NCI-H1930 (cell line): ENCODE data around the gene FAM124A.

Source experiments
- DNase-seq, 2 experiments: peaks; one replicate each; lab custom pipeline; 2025; lab: John Stamatoyannopoulos, UW

The FAM124A gene

DNA sequence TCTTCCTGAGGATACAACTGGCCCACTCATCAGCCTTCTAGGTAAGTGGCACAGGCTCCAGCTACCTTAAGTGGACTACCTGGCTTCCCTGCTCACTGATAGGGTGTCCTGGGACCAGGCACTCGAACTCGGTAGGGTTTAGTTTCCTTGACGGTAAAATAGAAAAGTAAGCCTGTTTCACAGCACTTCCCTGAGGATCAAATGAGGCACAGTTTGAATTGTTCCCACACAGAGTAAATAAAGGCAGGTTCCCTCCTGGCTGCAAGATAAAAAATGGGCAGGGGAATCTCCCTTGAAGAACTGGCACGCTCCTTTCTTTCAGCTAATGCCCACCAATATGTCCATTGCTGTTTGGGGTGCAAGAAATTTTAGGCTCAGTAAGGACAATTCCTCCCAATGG lies 1.1 kb upstream of the FAM124A start:
- no peak for DNase-seq

GRCh38 chr13:51221674-51222036 lies 543 bp upstream of the FAM124A start:
- no peak for DNase-seq

DNA sequence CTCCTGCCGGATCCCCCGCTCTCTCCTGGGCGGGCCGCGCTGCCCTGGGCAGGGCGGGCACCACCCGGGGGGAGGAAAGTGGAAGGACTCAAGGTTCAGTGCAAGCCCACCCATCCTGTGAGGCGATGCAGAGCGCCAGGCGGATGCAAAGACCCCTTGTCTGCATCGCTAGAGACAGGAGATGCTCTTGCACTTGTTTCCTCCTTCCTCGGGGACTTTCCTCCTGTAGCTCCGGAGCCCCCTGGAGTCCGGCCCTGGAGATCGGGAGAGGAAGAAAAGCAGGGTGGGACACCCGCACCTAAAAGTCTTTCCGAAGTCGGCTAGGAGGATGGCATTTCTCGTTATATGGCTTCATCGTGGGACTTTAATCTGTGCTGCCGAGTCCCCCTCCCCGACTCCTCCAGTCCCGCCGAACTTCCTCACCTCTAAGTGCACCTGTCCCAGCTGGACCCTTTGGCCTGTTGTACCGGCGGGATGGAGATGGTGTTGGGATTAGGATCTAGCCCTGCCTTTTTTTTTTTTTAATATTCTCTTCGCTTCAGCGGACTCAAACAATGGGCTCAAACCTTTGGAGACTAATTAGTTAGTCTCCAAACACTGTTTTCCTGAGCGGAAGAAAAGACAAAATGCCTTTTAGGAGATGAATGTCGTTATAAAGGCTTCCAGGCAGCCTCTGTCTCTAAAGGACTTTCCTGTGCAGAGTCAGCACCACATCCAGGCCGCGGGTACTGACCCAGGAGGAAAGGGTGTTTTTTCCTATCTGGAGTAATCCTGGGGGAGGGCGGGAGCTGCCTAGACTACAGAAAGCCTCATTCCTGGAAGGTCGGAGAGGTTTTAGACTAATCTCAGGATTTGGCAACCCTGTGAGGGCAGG lies 725 bp downstream of the FAM124A start:
- peak; percentile 39 to 58 for DNase-seq

DNA sequence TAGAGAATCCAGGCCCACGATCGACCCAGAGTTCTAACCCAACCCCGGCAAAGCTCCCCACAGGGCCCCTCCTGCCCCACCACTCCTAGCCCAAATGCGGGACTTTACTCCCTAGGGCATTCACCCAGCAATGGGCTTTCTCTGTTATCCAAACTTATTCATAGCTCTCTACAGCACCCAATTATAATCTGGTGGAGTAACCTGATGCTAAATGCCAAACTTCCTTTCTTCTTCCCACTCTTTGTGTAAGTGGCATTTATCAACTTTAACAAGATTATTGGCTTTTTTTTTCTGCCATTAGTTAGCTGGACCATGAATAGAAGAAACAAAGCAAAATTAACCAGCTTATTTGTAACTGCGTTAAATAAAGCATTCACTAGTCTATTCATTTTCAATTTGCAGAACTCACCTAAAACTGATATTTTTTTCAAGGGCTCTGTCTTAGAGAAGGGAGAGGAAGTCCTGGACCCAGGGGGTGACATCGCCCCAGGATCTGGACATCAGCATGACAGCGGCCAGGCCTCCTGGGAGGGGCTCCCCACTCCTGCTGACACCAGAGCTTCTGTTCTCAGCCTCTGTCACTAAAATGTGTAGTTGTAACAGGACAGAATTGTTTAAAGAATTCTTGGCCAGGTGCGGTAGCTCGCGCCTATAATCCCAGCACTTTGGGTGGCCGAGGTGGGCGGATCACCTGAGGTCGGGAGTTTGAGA lies 1.5 kb downstream of the FAM124A start:
- no peak for DNase-seq

DNA sequence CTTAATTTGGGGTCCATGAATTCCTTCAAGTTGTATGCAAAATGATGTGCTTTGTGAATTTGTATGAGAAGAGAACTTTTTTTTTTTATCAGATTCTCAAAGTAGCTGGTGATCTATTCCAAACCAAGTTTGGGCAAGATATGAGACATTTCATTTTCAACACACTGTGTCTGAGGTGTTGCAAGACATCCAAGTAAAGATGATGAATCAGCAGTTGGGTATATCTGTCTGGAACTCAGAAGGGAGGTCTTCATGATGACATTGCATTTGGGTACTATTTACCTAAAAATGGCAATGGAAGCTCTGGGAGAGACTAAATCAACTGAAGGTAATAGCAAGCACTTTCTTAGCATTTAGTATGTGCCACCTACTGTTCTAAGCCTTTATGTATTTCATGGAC lies 2.8 kb downstream of the FAM124A start:
- DNase-seq, result no peak

DNA sequence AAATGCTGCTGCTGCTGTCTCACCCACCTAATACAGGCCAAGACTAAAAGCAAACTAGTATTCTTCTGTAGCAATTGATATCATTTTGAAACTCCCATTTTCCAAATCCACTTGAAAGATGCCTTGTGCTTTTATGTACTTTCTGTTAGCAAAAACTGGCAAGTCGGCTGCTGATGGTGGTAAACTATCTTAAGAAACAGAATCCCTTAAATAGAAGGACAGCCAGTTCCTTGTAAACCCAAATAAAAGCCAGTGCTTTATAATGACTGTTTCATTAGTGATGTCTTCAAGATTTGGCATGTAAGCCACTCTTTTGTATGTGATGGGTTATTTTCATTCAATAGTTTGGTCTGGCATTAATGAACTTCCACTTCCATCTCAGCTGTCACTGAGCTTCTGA lies 5.2 kb downstream of the FAM124A start:
- no peak for DNase-seq

GRCh38 chr13:51229101-51229719 lies 7.0 kb downstream of the FAM124A start:
- DNase-seq, result no peak

DNA sequence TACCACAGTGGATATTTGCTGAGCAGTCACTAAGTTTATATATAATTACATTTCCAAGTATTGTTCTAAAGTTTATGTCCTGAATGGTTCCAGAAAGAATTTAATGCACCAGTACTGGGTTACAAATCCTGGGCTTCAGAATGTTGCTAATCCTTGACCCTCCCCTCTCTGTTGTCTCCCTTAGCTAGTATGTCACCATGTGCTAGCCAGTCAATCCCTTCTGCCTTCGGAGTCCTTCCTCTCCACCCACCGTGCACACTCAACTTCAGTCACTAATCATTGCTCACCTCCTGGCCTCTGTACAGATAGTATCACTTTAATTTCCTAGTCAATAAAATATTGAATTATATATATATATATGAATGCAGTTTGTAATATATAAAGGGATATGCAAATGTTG lies 7.5 kb downstream of the FAM124A start:
- no peak for DNase-seq

GRCh38 chr13:51230477-51231105 lies 8.4 kb downstream of the FAM124A start:
- DNase-seq, result no peak

DNA sequence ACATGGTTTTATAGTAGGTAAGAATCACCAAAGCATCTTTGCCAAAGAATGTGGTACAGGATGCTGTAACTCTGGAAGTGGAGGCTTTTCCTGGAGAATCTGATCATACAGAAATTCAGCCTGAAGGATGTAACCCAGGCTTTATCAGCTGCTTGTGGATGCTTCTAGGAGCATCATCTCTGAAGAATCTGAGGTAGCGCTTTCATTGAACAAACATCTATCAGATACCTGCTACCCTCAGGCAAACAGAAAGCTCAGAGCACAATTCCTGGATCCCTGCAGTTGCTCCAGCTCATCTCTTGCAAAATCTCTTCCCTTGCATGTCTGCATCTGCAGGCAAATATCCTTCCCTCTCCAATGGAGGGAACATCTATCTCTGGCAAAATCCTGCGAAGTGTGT lies 9.3 kb downstream of the FAM124A start:
- no peak for DNase-seq

GRCh38 chr13:51232328-51232727 lies 10.1 kb downstream of the FAM124A start:
- DNase-seq, result no peak

GRCh38 chr13:51233117-51233826 lies 11.1 kb downstream of the FAM124A start:
- no peak for DNase-seq

DNA sequence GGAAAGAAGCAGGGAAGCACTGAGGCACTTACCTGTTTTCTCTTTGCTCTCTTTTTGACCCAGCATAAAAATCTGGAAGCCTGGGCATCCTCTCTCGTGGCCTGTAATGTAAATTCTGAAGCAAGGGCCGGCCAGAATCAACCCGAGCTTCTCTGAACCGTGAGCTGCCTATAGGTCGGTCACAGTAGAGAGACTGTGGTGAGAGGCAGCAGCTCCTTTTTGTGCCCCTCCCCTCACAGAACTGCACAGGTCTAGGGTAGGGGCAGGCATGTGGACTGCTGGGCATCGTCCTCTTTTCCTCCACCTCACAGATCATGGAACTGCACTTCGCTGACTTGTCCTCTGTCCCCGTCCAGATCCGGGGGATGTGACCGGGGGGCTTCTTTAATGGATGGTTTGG lies 12.5 kb downstream of the FAM124A start:
- no peak for DNase-seq

- no peak for DNase-seq
These were observed 13.0 kb downstream of the FAM124A start for GRCh38 chr13:51235186-51235585.

- no peak for DNase-seq
These were observed 13.7 kb downstream of the FAM124A start for GRCh38 chr13:51235756-51236490.

DNA sequence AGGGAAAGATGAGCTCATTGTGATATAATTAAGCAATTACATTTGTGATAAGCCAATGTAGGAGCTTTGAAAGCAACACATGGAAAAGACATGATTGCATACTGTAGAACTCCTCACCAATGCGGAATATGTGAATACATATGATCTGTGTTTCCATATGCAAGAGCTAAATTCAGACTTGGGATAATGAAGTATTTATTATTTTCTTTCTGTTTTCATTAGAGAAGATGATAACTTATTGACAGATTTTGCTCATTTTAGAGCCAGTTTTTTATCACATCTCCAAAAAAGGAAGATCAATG lies 14.2 kb downstream of the FAM124A start:
- DNase-seq, result no peak

- DNase-seq, result no peak
These were observed 15.2 kb downstream of the FAM124A start for GRCh38 chr13:51237386-51237785.

DNA sequence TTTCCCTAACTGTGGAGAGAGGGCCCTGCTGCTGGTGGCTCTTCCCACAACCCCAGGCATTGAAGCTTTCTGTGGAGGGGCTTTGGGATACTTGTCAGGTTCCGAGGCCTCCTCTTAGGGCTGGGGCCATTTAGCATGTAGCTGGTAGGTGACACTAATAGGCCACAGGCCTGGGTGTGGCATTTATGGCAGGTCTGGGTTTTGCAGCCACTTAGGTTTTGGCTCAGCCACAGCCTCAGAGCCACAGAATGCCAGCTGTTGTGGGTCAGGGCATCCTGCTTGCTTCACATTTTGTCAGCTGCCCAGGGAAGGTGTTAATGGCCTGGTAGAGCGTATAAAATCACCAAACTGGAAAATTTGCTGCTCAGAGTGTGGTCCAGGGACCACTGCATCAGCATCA lies 15.7 kb downstream of the FAM124A start:
- DNase-seq, result no peak

DNA sequence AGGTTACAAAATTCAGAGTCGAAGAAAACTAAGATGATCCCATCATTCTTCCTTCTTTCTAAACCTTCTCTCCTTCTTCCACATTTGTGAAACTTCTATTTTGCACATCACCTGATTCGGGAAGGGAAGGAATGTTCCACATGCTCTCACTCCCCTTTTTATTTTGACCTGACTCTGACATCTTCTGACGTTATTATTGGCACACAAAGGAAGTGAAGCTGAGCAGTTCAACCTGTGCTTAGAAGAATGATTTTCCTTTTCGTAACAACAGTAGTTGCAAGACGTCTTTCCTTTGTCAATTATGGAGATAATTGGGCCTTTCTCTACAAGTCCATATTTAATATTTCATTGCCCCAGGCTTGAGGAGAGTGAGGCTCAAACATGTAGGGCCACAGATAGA lies 18.0 kb downstream of the FAM124A start:
- DNase-seq, result no peak

DNA sequence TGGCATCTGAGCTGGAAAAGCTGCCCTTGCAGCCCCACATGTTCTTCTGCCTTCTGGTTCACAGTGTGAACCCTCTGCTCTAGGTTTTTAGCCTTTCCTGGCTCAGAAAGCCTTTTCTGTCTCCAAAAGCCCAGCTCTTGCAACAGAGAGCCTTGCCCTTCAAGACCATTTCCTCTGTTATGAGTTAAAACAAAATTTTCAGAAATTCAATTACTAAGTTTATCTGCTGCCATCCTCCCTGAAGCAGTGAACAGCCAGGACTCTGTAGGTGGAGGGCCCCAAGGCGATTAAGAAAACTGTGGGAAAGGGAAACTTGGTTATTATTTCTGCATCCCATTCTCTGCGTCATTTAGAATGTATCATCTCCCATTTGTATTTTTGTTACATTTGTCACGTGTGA lies 18.8 kb downstream of the FAM124A start:
- DNase-seq, result no peak

DNA sequence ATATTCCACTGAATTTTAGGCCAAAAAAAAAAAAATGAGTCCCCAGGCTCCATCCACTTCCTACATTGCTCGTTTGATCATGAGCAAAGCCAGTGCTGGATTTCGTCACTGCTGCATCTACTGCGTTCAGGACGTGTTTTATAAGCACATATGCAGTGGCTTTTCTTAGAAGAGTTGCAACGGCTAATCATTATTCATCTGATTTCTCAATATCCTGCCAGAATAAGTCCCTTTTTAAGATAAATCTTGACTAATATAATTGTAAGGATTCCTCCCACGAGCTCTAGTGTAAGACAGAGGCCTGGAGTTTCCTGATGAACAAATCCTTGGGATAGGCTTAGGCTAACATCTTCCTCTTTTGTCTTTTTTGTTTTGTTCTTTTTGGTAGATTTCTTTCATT lies 19.5 kb downstream of the FAM124A start:
- DNase-seq, result no peak

- DNase-seq, result no peak
These were observed 21.0 kb downstream of the FAM124A start for GRCh38 chr13:51243227-51243626.
